ENCODE measurements around the gene PPP1R37. TPM values are rescaled to one million over a fixed set of nuclear protein-coding genes. Genes with fewer than 3 reads are reported as not detected.

The PPP1R37 gene
- total RNA-seq, 1 donor from 2014 or later = 31.1 TPM

DNA sequence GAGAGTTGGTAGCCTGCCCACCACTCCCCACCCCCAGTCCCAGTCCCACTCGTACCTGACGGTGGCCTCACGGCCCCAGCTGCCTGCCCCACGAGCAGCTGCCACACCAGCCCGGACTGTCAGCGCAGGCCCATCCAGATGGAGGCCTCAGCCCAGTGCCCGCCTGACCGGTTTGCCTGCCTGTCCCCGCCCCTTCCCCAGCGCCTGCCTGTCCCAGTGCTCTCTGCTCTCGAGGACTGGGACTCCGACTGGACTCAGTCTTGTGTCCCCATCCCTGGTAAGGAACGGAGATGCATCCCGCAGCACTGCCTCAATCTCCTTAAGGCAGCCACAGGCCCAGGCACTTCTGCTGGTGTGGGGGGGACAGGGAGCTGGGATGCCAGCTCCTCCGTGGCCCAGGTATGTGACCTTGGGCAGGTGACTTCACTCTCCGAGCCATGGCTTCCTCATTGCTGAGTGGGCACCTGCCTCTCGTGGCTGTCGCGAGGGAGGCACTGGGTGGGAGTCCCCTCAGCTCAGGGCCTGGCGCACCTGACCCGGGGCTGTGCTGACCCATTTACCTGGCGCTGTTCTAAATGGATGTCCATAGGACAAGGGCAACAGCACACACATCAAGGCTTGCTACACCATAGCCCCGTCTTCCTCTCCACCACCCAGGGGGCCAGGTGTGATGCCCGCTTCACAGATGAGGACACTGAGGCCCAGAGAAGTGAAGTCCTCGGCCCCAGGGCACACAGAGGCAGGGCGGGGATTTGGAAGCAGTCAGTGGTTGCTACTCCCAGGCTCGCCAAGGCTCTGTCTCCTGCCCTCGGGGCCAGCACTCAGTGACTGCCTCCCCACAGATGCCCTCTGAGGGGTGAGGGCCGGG, 68.1 kb downstream of the PPP1R37 start, which contains the start of gene NKPD1:
TSS of gene NKPD1 (minus strand) at position 113 of the 868 bp plus-strand sequence. CDS start 832 bp downstream, outside the sequence.
- intact Hi-C loops (cut with DNase I) = no loop called here
- DNase-seq (peak; percentile 86), ATAC-seq (peak; percentile 62)
- peaks cover 11% of the 10 kb centered on the region for H3K4me1 ChIP-seq
- H3K9me3 ChIP-seq = no peaks in the 10 kb centered on the region
- no peak within 1 kb of the TSS for H3K4me3 ChIP-seq
- H3K27ac ChIP-seq = no peak within 1 kb of the TSS
- H3K27me3 ChIP-seq = peaks cover 27% of the 10 kb centered on the region
- no peaks in the 10 kb centered on the region for H3K36me3 ChIP-seq
- TF ChIP-seq, protein P1, sequence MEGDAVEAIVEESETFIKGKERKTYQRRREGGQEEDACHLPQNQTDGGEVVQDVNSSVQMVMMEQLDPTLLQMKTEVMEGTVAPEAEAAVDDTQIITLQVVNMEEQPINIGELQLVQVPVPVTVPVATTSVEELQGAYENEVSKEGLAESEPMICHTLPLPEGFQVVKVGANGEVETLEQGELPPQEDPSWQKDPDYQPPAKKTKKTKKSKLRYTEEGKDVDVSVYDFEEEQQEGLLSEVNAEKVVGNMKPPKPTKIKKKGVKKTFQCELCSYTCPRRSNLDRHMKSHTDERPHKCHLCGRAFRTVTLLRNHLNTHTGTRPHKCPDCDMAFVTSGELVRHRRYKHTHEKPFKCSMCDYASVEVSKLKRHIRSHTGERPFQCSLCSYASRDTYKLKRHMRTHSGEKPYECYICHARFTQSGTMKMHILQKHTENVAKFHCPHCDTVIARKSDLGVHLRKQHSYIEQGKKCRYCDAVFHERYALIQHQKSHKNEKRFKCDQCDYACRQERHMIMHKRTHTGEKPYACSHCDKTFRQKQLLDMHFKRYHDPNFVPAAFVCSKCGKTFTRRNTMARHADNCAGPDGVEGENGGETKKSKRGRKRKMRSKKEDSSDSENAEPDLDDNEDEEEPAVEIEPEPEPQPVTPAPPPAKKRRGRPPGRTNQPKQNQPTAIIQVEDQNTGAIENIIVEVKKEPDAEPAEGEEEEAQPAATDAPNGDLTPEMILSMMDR (IDR thresholded peaks at IDR 0.05) = no peak

DNA sequence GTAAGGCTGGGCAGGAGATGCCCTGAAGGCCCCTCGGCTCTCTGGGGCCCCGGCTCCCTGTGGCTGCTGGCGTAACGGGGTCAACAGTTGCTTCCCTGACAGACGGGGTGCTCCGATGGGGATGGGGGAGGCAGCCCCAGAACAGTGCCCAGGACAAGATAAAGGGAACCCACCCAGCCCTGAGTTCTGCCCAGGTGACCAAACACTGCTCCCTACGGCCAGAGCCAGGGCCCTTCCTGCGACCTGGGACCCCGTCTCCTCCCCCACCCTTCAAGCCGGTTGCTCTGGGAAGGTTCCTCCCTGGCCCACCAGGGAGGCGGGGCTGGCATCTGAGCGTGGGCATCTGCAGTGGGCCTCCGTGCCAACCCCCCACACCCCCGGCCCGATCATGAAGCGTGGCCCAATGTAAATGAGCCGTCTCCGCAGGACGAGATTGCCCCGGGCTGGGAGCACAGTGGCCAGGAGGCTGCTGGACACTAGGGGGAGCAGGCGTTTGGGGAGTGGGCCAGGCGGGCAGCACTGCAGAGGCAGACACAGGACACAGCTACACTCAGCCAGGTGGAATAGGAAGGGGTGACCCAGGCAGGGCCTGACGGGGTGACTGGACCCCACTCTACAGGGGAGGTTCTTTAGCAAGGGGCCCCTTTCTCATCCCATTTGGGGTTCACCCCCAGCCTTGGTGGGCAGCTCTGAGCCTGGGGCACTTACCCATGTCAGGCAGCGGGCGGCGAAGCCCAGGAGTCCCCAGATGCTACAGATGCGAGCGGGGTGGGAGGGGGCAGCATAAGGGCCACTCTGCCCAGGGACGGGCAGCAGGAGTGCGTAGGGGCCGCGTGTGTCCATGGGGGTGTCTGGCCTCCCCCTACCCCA, 69.0 kb downstream of the PPP1R37 start:
- Histone ChIP-seq H3K27me3 (peaks cover 27% of the 10 kb centered on the region), H3K9me3 (no peaks in the 10 kb centered on the region), H3K4me1 (peaks cover 11% of the 10 kb centered on the region), H3K27ac (no peak overlapping the region), H3K36me3 (no peaks in the 10 kb centered on the region), H3K4me3 (no peak overlapping the region)
- ATAC-seq = no peak
- intact Hi-C loops (cut with DNase I) = no loop called here
- DNase-seq = no peak
- TF ChIP-seq, protein P1 (IDR thresholded peaks at IDR 0.05) = peak; percentile 35

DNA sequence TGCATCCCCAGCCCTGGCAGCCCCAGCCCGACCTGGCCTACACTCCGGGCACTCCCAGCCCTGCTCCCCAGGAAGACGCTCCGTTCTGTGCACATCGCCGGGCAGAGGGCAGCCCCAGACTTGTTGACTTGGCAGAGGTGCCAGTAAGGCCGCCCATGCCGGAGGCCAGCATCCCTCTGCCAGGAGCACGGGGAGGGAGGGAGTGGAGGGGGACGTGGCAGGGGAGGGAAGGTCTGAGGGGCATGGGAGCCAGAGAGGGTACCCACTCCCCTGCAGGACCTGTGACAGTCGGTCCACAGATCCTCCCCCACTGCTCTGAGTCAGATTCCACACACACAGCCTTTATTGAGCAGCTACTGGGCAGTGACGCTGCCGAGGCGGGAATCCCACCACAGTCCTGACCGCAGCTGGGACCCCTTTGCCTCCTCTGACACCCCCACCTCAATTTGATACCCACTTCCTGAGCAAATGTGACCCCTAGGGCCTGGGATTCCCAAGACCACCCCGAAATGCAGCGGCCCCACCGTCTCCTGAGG, 69.7 kb downstream of the PPP1R37 start:
- H3K4me3 ChIP-seq = no peak overlapping the region
- intact Hi-C loops (cut with DNase I) = no loop called here
- H3K27me3 ChIP-seq = peaks cover 27% of the 10 kb centered on the region
- TF ChIP-seq, protein P1 (IDR thresholded peaks at IDR 0.05) = no peak
- ATAC-seq (no peak), DNase-seq (no peak)
- H3K27ac ChIP-seq = no peak overlapping the region
- H3K9me3 ChIP-seq = no peaks in the 10 kb centered on the region
- H3K4me1 ChIP-seq = peaks cover 11% of the 10 kb centered on the region
- H3K36me3 ChIP-seq = no peaks in the 10 kb centered on the region

DNA sequence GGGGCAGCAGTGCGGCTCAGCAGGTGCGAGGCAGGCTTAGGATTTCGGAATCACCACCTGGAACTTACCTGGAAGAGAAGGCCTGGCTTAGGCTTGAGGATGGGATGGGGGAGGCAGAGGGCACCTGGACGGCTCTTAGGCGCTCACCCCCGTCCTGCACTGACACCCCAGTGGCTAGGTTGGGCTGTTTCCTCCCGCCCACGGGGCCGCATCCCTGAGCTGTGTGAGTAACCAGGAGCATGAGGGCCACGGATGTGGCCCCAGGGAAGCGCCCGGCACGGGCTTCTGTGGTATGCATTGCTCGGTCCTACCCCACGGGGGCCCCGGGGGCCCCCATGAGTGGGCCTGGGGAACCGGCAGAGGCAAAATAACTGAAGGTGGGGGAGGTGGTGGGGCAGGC, 70.2 kb downstream of the PPP1R37 start:
- Histone ChIP-seq H3K27ac (no peak overlapping the region), H3K27me3 (peaks cover 26% of the 10 kb centered on the region), H3K36me3 (no peaks in the 10 kb centered on the region), H3K4me3 (no peak overlapping the region), H3K4me1 (peaks cover 11% of the 10 kb centered on the region), H3K9me3 (no peaks in the 10 kb centered on the region)
- DNase-seq (no peak), ATAC-seq (no peak)
- intact Hi-C loops (cut with DNase I) = no loop called here
- TF ChIP-seq, protein P1 (IDR thresholded peaks at IDR 0.05) = no peak

DNA sequence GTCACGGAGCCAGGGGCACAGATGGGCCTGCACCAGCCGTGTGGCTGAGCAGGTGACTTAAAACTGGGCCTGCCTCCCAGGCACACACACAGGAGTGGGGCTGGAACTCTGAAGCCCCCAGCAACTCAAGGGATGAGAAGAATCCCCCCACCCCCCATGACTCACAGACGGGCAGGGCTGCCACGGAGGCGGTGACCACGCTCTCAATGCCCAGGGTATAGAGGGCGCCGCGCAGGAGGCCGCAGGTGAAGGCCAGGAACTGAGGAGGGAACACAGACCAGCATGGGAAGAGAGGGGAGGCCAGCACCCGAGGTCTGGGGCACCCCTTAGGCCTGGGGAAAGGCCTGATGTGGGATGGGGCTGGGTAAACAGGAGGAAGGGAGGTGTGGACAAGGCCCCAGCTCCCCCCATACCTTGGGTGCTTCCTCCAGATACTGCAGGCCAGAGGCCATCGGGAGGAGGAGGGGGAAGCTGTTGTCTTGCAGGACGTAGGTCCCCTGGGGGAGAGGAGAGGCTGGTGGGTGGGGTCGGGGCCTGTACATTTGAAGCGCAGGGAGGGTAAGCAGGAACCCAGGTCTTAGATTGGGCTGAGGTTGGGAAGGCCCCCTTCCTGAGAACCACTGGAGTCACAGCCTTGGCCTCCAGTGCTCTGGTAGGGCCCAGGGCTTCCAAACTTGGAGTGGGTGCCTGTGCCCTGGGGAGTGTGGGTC, 70.9 kb downstream of the PPP1R37 start:
- H3K4me3 ChIP-seq = no peak overlapping the region
- no peak for DNase-seq
- peaks cover 11% of the 10 kb centered on the region for H3K4me1 ChIP-seq
- ATAC-seq = no peak
- H3K27ac ChIP-seq = no peak overlapping the region
- H3K9me3 ChIP-seq = no peaks in the 10 kb centered on the region
- intact Hi-C loops (cut with DNase I) = no loop called here
- TF ChIP-seq, protein P1 (IDR thresholded peaks at IDR 0.05) = no peak
- peaks cover 18% of the 10 kb centered on the region for H3K27me3 ChIP-seq
- no peaks in the 10 kb centered on the region for H3K36me3 ChIP-seq
